Trophoblast cell (in vitro differentiated cells and primary cell): ENCODE measurements around the gene FRAT2.
A peak's percentile ranks its signal among the peaks of the same experiment; 100 is the strongest.

Experiments
- DNase-seq, 2 donors: peaks; one replicate each; pipeline ENCODE4 v3.0.0-alpha.2; 2016
- H2AFZ ChIP-seq: 2 replicates; pipeline ENCODE4 v1.6.1; 2013; ENCODE audit warnings: low read length, moderate library complexity, mild to moderate bottlenecking; ENCODE audit not compliant: insufficient read depth, poor library complexity
- H2AK5ac ChIP-seq: 2 replicates; pipeline ENCODE4 v1.6.1; 2013; ENCODE audit warnings: mild to moderate bottlenecking, low read length
- H2BK120ac ChIP-seq: 2 replicates; pipeline ENCODE4 v1.6.1; 2013; ENCODE audit warnings: low read length, mild to moderate bottlenecking, moderate library complexity; ENCODE audit not compliant: insufficient read depth, poor library complexity
- H2BK12ac ChIP-seq: 2 replicates; pipeline ENCODE4 v1.6.1; 2013; ENCODE audit warnings: mild to moderate bottlenecking, low read length, moderate library complexity
- H2BK5ac ChIP-seq: 2 replicates; pipeline ENCODE4 v1.6.1; 2013; ENCODE audit warnings: low read length, low read depth, moderate library complexity, mild to moderate bottlenecking; ENCODE audit not compliant: poor library complexity
- H3K14ac ChIP-seq: 2 replicates; pipeline ENCODE4 v1.6.1; 2013; ENCODE audit warnings: mild to moderate bottlenecking, low read length
- H3K18ac ChIP-seq: 2 replicates; pipeline ENCODE4 v1.6.1; 2013; ENCODE audit warnings: mild to moderate bottlenecking, low read length
- H3K23ac ChIP-seq: 2 replicates; pipeline ENCODE4 v1.6.1; 2013; ENCODE audit warnings: low read length
- H3K27ac ChIP-seq: 2 replicates; pipeline ENCODE4 v1.5.1; 2013; ENCODE audit warnings: low read depth, mild to moderate bottlenecking, inconsistent platforms, low read length, moderate library complexity
- H3K27me3 ChIP-seq: 2 replicates; pipeline ENCODE4 v1.6.1; 2013; ENCODE audit warnings: inconsistent platforms, mild to moderate bottlenecking, low read length, moderate library complexity; ENCODE audit not compliant: insufficient read depth
- H3K36me3 ChIP-seq, 2 experiments: 1 replicate in 1 of 2; 2 replicates in 1 of 2; pipeline ENCODE4 v1.6.1; 2013; ENCODE audit warnings: low read length in 2 of 2, mild to moderate bottlenecking in 2 of 2, moderate library complexity in 1 of 2; ENCODE audit not compliant: insufficient read depth in 2 of 2, control insufficient read depth in 1 of 2
- H3K4ac ChIP-seq: 2 replicates; pipeline ENCODE4 v1.6.1; 2013; ENCODE audit warnings: low read depth, mild to moderate bottlenecking, low read length, moderate library complexity
- H3K4me1 ChIP-seq, 2 experiments: 1 replicate in 1 of 2; 2 replicates in 1 of 2; pipeline ENCODE4 v1.6.1; 2013; ENCODE audit warnings: low read length in 2 of 2, mild to moderate bottlenecking in 2 of 2, moderate library complexity in 1 of 2; ENCODE audit not compliant: insufficient read depth in 2 of 2, control insufficient read depth in 1 of 2
- H3K4me2 ChIP-seq: 2 replicates; pipeline ENCODE4 v1.6.1; 2013; ENCODE audit warnings: inconsistent platforms, mild to moderate bottlenecking, low read length, moderate library complexity
- H3K4me3 ChIP-seq: 2 replicates; pipeline ENCODE4 v1.5.1; 2013; ENCODE audit warnings: mild to moderate bottlenecking, low read depth, low read length, inconsistent platforms
- H3K79me1 ChIP-seq: one replicate; pipeline ENCODE4 v1.6.1; 2013; ENCODE audit warnings: low read length
- H3K79me2 ChIP-seq: 2 replicates; pipeline ENCODE4 v1.6.1; 2013; ENCODE audit warnings: low read length, mild to moderate bottlenecking; ENCODE audit not compliant: control insufficient read depth, insufficient read depth, poor library complexity
- H3K9ac ChIP-seq: 2 replicates; pipeline ENCODE4 v1.6.1; 2013; ENCODE audit warnings: mild to moderate bottlenecking, low read length
- H3K9me3 ChIP-seq: 2 replicates; pipeline ENCODE4 v1.6.1; 2013; ENCODE audit warnings: low read depth, mild to moderate bottlenecking, control low read depth, inconsistent platforms, low read length; ENCODE audit not compliant: insufficient read depth
- H4K12ac ChIP-seq: 2 replicates; pipeline ENCODE4 v1.6.1; 2013; ENCODE audit warnings: low read depth, mild to moderate bottlenecking, low read length, moderate library complexity
- H4K8ac ChIP-seq: 2 replicates; pipeline ENCODE4 v1.6.1; 2013; ENCODE audit warnings: low read depth, mild to moderate bottlenecking, low read length, moderate library complexity
- H4K91ac ChIP-seq: one replicate; pipeline ENCODE4 v1.6.1; 2013; ENCODE audit warnings: low read depth, mild to moderate bottlenecking, low read length, moderate library complexity
- WGBS: extraction: QIAGEN DNeasy Blood & Tissue Kit; methylation state at CpG from one replicate; pipeline ENCODE4 v1.1.7; 2013; ENCODE audit warnings: missing lambda C conversion rate; ENCODE audit not compliant: insufficient read length, insufficient coverage; ENCODE audit errors: extremely low coverage; 5-methylcytosine and 5-hydroxymethylcytosine counted together

Gene FRAT2

DNA sequence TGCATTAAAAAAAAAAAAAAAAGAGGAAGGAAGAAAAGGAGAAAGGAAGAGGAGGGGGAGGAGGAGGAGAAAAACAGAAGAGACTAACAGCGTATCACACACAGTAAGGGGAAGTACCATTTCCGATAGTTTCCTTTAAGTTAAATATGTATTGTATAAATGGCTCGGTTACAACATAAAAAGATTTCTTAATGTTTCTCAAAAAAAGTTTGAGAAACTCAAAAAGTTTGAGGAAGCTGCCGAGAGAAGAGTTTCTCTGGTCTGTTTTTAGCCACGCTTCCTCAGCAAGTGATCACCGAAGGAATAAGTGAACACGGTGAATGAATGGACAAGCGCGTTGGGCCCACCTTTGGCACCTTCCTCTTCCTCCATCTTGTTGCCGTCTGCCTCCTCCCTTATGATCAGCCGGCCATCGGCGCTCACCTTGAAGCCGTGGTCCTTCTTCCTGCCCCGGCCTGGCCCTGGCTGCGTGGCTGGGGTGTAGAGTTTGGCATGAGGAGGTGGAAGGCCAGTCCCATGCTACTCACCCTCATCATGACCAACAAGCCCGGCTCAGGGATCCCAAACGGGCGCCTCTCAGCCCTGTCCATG is 31.3 kb upstream of the FRAT2 start:
- peaks cover 0 to 3% of the 10 kb centered on the region in 2 experiments for H3K4me1 ChIP-seq
- WGBS = no CpG with 5 or more reads among the region's 19 CpGs

DNA sequence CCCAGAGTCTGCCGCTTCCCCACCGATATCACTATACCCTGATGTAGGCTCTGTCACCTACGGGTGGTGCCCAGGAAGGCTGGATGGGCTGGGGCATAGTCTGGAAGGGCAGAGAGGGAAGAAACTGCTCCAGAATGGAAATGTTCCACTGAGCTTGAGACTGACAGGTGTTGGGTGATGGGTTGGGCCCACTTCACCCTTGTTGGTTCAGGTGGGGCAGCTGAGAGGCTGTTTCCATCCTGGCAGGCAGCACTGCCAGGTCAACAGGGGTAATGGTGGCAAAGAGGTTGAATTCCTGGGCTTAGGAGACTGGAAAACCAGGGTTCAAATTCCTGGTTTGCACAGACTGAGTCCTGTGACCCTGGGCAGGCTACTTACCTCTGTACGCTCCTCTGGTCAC is 28.5 kb upstream of the FRAT2 start:
- no peak overlapping the region for H3K18ac ChIP-seq
- no CpG with 5 or more reads among the region's 4 CpGs for WGBS
- no peaks in the 10 kb centered on the region for H3K27me3 ChIP-seq
- no peaks in the 10 kb centered on the region for H3K79me1 ChIP-seq
- H3K4me1 ChIP-seq = peaks cover 0 to 3% of the 10 kb centered on the region in 2 experiments
- H3K14ac ChIP-seq = no peak overlapping the region
- no peak overlapping the region for H4K8ac ChIP-seq
- no peak overlapping the region for H2AFZ ChIP-seq
- no peak for DNase-seq
- H3K4me2 ChIP-seq = no peak overlapping the region
- H3K79me2 ChIP-seq = no peaks in the 10 kb centered on the region
- no peak overlapping the region for H2BK120ac ChIP-seq
- H2AK5ac ChIP-seq = no peak overlapping the region
- H3K36me3 ChIP-seq = peaks cover 42 to 47% of the 10 kb centered on the region in 2 experiments
- no peak overlapping the region for H4K12ac ChIP-seq
- H3K4ac ChIP-seq = no peak overlapping the region
- no peak overlapping the region for H3K4me3 ChIP-seq
- no peak overlapping the region for H2BK12ac ChIP-seq
- H3K9ac ChIP-seq = no peak overlapping the region
- peaks cover 2% of the 10 kb centered on the region for H3K9me3 ChIP-seq
- no peak overlapping the region for H4K91ac ChIP-seq
- H2BK5ac ChIP-seq = no peak overlapping the region
- no peak overlapping the region for H3K27ac ChIP-seq
- no peak overlapping the region for H3K23ac ChIP-seq

More for the DNA sequence above, 31.3 kb upstream of the FRAT2 start:
- Histone ChIP-seq H3K4me3 (no peak overlapping the region), H3K4me2 (no peak overlapping the region), H3K18ac (no peak overlapping the region), H3K79me1 (no peaks in the 10 kb centered on the region), H3K79me2 (no peaks in the 10 kb centered on the region), H3K9me3 (peaks cover 2% of the 10 kb centered on the region), H2BK5ac (no peak overlapping the region), H3K27ac (no peak overlapping the region), H4K12ac (no peak overlapping the region), H4K8ac (no peak overlapping the region), H3K9ac (no peak overlapping the region), H2AK5ac (no peak overlapping the region), H3K14ac (no peak overlapping the region), H3K23ac (no peak overlapping the region), H4K91ac (no peak overlapping the region), H3K4ac (no peak overlapping the region), H2AFZ (no peak overlapping the region), H3K27me3 (no peaks in the 10 kb centered on the region), H2BK12ac (no peak overlapping the region), H3K36me3 (peaks cover 47 to 52% of the 10 kb centered on the region in 2 experiments), H2BK120ac (no peak overlapping the region)
- peak in 1 of 2 donors; percentile 31 for DNase-seq

DNA sequence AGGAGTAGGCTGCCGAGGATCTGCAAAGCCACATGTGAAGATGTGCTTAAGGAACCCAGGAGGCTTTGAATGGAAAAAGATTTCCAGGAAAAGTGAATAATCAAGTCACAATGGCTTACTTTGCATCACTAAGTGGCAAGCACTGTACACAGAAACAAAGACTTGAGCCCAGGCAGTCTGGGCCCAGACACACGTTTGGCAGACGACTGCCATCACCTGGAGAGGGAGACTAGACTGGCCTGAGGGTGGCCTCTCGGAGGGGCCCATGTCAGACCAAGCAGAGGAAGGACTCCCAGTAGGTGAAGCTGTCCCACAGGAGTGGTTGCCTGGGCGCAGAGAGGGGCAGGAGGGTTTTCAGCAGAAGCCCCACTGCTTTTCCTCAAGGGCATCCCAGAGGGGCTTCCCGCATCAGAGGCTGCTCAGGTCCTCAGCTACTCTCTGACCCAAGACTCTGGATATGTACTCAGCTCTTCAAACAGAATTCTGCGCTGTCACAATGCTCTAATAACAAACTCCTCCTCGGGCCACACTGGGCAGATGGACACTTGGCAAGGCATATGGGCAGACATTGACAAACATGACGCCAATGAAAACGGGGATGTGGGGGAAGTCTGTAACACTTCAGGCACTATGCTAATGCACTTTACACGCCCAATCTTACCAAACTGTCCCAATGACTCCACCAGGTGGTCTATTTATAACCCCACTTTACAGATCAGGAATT is 27.9 kb upstream of the FRAT2 start:
- H2BK5ac ChIP-seq = no peak overlapping the region
- no CpG with 5 or more reads among the region's 11 CpGs for WGBS
- no peak overlapping the region for H2AFZ ChIP-seq

DNA sequence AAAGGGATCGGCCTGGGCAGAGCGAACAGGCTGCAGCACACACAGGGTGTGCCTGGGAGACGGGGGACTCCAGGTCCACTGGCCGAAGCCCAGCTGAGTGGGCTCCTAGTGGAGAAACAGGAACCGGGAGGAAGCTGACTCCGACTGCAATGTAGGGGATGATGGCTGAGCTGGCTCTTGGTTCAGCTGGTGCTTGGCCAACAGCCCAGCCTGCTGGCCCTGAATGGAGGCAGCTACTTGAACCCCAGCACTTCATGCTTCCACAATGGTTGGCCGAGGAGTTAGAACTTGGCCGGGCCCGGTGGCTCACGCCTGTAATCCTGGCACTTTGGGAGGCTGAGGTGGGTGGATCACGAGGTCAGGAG is 27.0 kb upstream of the FRAT2 start:
- no peak overlapping the region for H3K23ac ChIP-seq
- H3K4me1 ChIP-seq = no peaks in the 10 kb centered on the region
- H3K4ac ChIP-seq = no peak overlapping the region
- no peak overlapping the region for H2BK120ac ChIP-seq
- WGBS = no CpG with 5 or more reads among the region's 11 CpGs
- no peak overlapping the region for H3K18ac ChIP-seq
- no peaks in the 10 kb centered on the region for H3K9me3 ChIP-seq
- no peak overlapping the region for H4K12ac ChIP-seq
- H2AK5ac ChIP-seq = no peak overlapping the region
- no peak overlapping the region for H4K8ac ChIP-seq
- peaks cover 45 to 46% of the 10 kb centered on the region in 2 experiments for H3K36me3 ChIP-seq
- H3K27ac ChIP-seq = no peak overlapping the region
- no peak for DNase-seq
- H2BK12ac ChIP-seq = no peak overlapping the region
- H3K79me2 ChIP-seq = no peaks in the 10 kb centered on the region
- no peak overlapping the region for H2BK5ac ChIP-seq
- H3K4me3 ChIP-seq = no peak overlapping the region
- H3K27me3 ChIP-seq = no peaks in the 10 kb centered on the region
- H3K4me2 ChIP-seq = no peak overlapping the region
- H3K14ac ChIP-seq = no peak overlapping the region
- H2AFZ ChIP-seq = no peak overlapping the region
- no peak overlapping the region for H4K91ac ChIP-seq
- no peaks in the 10 kb centered on the region for H3K79me1 ChIP-seq
- H3K9ac ChIP-seq = no peak overlapping the region

More for the DNA sequence above, 27.9 kb upstream of the FRAT2 start:
- DNase-seq = no peak
- no peak overlapping the region for H4K12ac ChIP-seq
- H4K91ac ChIP-seq = no peak overlapping the region
- H3K9ac ChIP-seq = no peak overlapping the region
- no peak overlapping the region for H2BK120ac ChIP-seq
- no peaks in the 10 kb centered on the region for H3K27me3 ChIP-seq
- H3K18ac ChIP-seq = no peak overlapping the region
- no peak overlapping the region for H4K8ac ChIP-seq
- no peak overlapping the region for H3K4me3 ChIP-seq
- no peaks in the 10 kb centered on the region for H3K79me1 ChIP-seq
- no peak overlapping the region for H3K27ac ChIP-seq
- no peak overlapping the region for H3K4ac ChIP-seq
- peaks cover 42 to 47% of the 10 kb centered on the region in 2 experiments for H3K36me3 ChIP-seq
- no peak overlapping the region for H2AK5ac ChIP-seq
- no peak overlapping the region for H3K14ac ChIP-seq
- H3K23ac ChIP-seq = no peak overlapping the region
- H3K4me2 ChIP-seq = no peak overlapping the region
- peaks cover 0 to 3% of the 10 kb centered on the region in 2 experiments for H3K4me1 ChIP-seq
- H3K9me3 ChIP-seq = peaks cover 2% of the 10 kb centered on the region
- H3K79me2 ChIP-seq = no peaks in the 10 kb centered on the region
- no peak overlapping the region for H2BK12ac ChIP-seq
